Hindlimb muscle (tissue), 1 donor: ENCODE results near the gene GNB4. TPM values are rescaled to one million over a fixed set of nuclear protein-coding genes. Genes with fewer than 3 reads are reported as not detected.

Experiments
- DNase-seq: peaks from one replicate; pipeline ENCODE4 v3.0.0-alpha.2; 2013
- polyA plus RNA-seq: library from polyadenylated mRNA; unstranded; fragments of 120-200 nt; gene quantifications from one replicate; pipeline ENCODE4 v1.2.1, GENCODE V29; 2013; ENCODE audit not compliant: insufficient read length

The GNB4 gene
- polyA plus RNA-seq, 1 donor = 38.0 TPM

DNA sequence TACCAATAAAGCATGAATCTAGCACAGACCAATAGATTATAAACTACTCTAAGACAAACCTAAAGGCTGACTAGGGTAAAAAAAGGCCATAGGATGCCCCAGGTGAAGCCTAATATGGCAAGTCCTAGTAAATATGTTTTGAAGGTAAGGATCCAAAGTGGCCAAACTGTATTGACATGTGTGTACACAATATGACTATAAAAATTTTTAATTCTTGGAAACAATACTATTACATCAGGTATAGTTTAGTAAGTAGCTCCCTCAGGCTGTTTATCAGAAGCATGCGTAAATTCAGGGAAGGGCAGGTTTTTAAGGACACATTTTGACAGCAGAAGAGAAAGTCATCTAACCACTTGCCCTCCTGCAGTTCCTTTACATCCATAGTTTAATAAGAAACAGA is 18.8 kb downstream of the GNB4 start:
- DNase-seq = no peak

DNA sequence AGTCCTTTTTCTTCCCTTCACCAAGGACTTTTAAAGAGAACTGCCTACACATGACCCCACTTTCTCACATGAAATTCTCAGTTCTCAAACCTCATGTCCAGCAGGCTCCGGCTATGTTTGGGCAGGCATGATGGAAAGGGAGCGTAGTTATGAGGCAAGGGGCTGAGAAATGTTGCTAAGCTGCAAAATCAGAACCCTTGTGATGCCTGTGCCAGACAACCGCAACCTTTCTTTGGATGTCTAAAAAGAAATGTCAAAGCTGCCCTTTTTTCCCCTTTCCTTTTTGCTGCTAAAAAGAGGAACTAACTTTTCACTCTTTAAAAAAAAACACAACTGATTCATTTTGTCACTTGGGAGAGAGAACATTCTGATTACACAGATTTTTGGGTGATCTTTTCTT is 19.2 kb downstream of the GNB4 start:
- DNase-seq = peak; percentile 37

DNA sequence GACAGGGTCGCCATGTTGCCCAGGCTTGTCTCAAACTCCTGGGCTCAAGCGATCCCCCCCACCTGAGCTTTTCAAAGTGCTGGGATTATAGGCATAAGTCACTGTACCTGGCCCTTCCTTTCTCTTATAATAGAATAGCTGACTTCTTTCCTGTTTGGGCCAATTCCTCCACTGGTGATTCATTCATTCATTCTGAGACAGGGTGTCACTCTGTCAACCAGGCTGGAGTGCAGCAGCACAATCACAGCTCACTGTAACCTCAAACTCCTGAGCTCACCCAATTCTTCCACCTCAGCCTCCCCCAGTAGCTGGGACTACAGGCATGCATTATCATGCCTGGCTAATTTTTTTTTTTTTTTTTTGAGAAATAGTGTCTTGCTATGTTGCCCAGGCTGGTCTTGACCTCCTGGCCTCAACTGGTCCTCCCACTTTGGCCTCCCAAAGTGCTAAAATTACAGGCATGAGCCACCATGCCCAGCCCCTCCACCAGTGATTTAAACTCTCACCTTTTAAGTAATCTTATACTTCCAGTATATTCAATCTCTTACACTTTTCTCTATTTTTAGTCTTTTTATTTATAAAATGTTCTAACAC is 20.9 kb downstream of the GNB4 start:
- no peak for DNase-seq

DNA sequence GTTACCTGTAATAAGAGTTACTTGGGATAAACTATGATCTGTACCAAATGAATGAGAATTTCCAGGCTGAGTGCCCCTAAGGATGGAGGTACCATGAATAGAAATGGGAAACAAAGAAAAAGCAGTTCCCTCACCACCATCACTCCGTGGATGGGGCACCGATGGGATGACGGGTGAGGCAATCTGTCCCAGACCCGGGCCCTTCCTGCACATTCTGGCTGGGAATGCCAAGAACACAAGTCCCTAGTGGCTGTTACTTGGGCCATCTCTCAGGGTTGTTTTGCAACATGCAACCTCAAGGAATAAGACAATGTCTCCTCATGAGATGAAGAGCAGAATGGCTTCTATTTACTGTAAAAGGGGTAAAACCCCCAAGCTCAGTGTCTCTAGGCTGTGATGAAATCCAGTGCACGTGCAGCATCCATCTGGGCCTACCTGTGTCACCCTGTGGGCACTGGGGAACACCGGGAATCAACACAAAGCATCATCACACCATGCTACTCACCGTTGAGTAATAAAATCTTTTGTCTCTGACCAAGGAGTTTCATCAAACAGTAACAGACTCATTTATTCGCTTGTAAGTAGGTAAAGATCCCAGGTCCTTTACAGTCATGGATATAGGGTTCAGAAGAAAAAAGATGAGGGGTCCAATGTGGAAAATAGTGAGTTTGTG is 22.3 kb downstream of the GNB4 start:
- no peak for DNase-seq

DNA sequence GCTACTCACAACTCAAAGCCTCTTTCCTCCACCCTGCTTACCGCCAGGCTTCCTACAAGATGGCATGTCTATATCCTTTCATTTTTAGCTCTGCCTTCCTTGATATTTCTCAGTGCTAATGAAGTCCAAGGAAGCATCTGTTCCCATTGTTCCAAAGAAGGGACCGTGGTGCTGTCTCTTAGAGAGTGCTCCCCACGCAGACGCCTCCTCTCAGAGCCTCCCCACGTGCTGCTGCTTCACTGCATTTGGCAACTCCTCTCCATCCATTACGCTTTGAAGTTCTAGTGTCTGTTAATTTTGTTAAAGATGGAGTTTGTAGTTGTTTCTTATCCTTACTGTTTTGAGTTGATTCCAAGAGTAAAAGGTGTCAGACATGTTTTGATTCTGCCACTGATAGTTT is 26.2 kb downstream of the GNB4 start:
- no peak for DNase-seq

DNA sequence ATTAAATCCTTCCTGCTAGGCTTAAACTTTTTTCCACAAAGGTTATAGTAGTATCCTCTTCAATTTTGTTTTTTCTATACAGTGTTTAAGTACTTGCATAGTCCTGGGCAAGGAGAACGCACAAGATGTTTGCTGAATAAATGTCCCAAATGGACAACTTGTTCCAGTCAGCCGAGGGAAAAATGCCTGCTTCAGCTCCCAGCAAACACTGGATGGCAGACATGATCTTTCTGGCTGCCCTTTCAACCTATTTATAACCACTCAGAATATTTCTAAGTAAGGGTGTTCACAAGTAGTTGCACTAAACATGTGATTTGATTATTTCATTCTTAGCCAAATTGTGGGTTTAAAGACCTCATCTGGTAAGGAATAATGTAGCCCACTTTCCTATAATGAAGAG is 29.8 kb downstream of the GNB4 start:
- peak; percentile 41 for DNase-seq

DNA sequence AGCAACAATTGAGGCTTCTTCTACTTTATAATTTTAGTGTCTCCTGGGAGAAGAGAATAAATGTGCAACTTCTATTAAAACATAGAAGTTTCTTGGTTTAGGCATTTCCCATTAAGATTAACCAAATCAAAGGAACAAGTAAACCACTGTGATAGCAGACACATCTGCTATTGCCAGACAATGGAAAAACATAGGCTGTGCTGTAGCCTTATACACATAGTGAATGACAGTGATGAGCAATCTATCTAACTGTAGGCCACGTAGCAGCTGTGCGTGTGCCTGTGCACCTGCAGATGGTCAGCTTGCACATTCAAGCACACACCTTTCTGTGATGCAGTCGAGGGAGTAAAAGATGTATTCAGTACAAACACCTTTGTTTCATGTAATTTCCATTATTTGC is 32.7 kb downstream of the GNB4 start:
- no peak for DNase-seq

DNA sequence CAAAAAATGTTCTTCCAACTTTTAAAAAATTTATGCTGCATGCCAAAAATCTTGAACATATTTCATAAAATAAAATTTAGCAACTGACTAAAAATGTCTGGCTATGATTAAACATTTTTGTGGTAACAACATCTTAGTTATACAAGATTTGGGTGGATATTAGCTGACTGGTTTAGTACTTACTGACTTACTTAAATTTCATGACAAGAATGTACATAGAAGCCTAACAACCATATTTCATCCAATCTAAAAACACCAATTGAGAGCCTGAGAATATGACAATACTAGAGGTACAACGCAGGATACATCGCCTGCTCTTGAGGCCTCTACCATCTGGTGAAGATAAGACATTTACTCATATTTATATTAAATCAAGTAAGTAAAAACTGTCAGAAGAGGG is 34.6 kb downstream of the GNB4 start:
- DNase-seq = no peak

DNA sequence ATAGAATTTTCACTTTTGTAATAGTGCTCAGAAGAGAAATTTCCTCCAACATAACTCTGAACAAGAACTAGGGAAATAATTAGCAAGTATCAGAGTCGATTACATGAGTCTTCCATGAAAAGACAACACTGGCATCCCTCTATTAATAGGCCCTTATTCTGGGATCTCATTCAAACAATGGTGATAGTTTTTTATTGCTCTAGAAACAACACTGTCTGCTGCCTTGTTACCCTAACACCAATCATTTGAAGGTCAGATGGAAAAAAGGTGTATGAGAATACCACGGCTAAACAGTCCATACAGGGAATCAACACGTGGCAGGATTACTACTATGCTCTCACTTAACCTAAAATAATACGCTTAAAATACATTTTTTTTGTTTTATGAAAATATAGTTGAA is 35.9 kb downstream of the GNB4 start:
- no peak for DNase-seq

DNA sequence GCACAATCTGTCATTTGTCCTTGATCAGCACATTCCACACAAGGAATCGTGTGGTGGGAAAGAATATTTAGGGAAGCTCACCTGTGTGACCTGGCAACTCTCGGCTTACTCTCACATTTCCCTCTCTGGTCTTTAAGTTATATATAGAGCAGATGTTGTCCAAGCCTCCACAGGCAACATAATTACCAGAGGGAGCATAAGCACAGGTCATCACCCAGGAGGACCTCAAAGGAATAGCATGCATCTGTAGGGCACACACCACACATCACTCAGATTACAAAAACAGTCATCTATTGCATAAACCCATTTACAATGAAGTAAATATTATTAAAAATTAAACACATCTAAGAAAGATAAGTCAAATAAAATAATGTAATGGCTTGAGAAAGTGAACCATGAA is 36.5 kb downstream of the GNB4 start:
- DNase-seq = no peak

DNA sequence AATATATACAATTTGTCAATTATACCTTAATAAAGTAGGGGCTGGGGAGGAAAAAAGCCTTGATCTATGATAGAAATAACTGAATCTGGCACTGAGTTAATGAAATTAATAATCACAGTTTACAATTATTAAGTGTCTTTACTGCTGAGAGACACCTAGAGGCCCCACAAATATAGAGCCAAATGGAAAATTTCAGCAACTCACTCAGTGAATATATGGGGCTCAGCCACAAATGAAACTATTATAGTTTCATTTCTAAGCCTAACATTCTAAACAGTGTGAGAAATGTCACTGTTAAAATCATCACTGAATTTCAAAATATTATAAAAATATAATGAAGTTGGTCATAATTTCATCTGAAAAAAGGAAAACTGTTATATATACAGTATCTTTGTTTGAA is 40.3 kb downstream of the GNB4 start:
- DNase-seq = no peak

DNA sequence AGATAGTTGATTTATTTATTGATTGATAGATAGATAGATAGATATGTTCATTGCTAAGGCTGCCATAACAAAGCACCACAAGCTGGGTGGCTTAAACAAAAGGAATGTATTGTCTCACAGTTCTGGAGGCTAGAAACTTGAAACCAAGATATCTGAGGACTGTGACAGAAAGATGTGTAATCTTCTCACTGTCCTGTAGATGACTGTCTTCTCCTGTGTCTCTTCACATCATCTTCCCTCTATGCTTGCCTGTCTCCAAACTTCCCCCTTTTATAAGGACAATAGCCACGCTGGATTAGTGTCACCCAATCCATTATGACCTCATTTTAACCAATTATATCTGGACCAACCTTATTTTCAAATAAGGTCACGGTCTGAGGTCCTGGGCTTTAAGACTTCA is 40.9 kb downstream of the GNB4 start:
- DNase-seq = no peak

DNA sequence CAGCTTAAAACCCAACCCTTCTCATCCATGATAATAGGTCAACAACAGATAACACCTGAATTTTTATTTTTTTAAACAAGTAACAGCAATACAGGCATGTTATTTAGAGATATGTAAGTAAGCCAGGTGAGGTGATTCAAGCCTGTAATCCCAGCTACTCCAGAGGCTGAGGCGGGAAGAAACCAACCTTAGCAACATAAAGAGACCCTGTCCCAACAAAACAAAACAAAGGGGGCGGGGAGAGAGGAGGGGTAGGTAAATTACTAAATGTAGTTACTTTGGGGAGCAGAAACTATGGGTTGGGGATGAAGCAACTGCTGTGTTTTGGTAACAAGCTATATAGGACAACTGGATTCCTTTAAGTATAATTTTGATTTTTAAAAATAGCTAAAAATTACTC is 47.0 kb downstream of the GNB4 start:
- no peak for DNase-seq

DNA sequence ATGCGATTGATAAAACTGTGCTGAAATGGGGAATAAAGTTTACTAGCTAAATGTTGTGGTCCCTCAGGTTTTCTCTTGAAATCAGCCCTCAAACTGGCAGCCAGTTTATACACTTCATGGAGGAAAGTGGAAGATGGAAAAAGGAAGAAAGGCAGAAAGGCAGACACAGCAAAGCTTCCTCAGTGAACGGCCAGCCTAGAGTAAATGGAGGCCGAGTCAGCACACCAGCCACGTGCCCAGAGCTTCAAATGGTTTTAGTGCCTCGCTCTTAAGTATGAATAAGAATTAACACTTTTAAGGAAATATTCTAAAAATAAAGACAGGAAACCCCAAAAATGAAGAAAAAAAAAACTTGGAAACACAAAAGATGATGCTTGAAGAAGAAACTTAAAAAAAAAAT is 48.3 kb downstream of the GNB4 start:
- peak; percentile 8 for DNase-seq

DNA sequence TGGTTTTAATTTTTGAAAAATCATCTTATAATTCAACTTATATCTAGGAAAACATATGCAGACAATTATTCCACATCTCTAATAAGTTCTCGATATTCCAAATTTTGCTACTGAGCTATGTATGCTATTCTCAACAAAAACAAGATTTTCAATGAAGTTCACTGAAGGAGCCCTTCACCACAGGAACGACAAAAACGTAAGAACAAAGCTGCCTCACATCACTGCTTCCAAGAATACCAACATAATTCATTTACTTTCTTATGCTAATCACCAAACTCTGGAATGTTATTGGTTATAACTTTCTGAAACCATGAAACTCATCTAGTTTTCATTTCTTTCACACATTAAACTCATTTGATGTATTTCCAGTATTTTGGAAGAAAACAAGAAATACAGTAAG is 49.7 kb downstream of the GNB4 start:
- DNase-seq = no peak

DNA sequence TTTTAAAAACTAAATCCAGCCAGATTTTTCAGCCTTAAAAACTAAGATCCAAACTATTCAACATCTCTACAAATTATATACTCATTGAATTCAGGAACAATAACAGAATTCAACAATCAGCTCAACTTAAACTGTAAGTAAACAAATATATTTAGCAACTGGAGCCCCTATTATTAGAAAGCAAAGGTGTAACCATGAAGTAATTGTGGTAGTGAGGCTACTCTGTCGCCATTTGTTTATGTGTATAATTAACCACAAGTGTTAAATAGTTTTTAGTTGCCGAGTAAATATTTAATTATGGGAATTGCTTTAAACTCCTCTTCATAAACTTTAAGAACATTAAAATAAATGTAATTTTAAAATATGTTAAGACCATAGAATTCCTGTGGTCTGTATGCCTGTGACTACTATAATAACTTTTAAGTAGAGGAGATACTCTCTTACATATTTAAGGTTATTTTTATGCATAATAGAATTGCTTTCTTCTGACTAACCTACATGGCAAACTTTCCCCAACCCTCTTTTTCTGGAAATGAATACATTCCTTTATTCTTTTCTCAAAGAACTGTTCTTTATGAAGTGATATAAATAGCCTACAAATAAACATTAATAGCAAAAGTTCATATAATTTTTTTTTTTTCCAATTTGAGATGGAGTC is 52.6 kb downstream of the GNB4 start:
- no peak for DNase-seq

DNA sequence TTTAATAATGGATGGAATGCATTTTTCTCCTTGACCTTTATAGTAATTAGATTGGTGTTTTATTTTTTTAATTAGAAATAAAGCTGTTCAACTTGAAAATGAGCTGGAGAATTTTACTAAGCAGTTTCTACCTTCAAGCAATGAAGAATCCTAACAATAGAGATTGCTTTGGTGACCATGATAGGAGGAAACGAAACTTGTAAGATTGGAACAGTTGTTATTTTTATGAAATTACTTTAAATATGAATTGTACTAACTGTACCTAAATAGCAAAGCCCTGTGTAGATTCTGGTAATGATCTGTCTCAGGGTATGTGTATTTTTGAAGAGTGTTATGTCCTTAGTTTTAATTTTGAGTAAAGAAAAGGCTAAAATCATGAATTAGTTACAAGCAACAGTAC is 59.4 kb downstream of the GNB4 start:
- no peak for DNase-seq

DNA sequence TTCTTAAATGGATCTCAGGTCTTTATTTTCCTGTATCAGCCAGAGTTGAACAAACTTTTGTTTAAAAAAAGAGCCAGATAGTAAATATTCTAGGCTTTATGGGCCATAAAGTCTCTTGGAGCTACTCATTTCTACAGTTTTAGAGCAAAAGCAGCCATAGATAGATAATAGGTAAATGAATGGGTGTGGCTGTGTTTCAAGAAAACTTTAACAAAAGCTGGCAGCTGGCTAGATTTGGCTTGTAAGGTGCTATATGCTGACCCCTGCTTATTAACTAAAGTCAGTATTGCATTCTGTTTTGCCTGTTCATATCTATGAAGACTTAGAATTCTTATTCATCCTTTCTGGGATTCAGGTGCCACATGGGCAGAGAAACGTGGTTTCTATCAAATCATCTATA is 74.8 kb downstream of the GNB4 start:
- no peak for DNase-seq

DNA sequence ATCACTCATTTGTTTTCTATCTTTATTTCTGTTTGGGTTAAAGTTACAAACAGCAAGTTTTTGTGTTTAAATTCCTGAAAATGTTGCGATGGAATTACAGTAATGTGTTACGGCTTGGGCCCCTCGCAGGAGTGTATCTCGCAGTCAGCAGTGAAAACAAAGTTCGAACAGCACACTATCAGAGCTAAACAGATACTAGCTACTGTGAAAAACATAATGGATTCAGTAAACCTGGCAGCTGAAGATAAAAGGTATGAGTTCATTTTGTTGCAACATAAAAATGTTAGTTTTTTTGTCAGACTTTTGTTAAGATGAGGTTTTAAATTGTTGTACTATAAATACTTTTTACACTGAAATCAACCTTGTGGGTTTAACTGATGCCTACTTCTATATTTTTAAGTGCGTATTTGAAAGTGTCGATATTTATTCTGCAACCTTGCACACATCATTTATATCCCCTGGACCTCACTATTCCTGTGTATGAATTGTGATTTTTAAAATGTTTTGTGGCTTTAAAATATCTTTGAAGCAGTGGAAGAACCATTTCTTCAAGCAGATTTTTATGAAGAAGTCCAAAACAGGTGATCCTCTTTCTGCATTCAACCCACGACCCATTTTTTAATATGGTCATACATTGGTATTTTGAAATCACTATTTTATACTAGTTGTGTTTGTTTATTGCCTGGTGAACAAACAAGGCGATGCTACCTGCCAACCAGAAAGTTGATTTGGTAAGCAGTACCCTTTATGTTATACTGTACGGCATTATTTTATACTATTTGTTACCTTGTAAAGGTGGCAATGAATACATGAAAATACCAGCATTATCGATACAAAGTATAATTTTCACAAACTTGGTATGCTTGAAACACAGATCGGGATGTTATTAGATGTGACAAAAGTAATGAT is 75.9 kb downstream of the GNB4 start:
- DNase-seq = no peak

DNA sequence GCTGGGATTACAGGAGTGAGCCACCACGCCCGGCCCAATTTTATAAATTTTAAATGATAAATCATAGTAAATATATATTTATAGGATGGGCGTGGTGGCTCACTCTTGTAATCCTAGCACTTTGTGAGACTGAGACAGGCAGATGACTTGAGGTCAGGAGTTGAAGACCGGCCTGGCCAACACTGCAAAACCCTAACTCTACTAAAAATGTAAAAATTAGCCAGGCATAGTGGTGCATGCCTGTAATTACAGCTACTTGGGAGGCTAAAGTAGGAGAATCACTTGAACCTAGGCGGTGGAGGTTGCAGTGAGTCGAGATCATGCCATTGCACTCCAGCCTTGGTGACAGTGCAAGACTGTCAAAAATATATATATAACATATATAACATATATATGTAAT is 77.3 kb downstream of the GNB4 start:
- no peak for DNase-seq

DNA sequence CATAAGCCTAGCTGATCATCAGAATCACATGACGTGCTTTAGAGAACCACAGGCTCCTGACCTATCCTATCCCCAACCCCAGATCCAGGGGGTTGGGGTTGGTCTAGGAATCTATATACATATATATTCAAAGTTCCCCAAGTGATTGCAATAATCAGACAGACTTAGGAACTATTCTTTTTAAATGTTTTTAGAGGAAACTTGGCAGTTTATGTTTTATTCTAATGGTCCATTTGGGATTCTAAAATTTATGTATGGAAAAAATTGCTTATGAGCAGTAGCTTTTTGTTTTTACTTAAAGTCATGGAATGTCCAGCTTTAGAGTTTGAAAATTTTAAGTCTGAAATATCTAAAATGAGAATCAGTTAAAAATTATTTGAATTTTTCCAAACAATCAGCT is 81.6 kb downstream of the GNB4 start:
- no peak for DNase-seq

DNA sequence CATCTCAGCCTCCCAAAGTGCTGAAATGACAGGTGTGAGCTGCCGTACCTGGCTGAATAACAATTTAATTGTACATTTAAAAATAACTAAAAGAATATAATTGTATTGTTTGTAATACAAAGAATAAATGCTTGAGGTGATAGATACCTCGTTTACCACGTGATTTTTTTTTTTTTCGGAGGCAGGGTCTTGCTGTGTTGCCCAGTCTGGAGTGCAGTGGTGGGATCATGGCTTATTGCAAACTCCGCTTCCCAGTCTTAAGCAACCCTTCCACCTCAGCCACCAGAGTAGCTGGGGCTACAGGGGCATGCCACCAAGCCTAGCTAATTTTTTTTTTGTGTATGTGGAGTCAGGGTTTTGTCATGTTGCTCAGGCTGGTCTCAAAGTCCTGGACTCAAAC is 87.9 kb downstream of the GNB4 start:
- no peak for DNase-seq

DNA sequence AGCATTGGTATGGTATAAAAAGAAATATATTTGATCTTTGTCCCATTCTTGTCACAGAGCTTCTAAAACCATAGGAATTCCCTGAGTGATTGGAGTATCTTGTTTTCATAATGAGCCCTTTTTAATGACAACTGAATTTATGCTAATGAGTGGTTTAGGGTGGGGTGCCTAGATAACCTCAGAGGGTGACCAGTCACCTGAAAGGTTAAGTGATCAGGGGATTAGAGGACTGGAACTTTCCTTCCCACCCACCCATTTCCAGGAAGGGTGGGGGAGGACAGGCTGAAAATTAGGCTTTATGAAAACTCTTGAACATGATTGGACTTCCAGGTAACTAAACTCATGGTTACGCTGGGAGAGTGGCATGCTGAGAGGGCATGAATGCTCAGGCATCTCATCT is 95.3 kb downstream of the GNB4 start:
- DNase-seq = no peak
